Endodermal cell (in vitro differentiated cells): ENCODE measurements around the gene ARHGAP21. TPM values are rescaled to one million over a fixed set of nuclear protein-coding genes. Genes with fewer than 3 reads are reported as not detected.

ENCODE experiments used
- DNase-seq: peaks from one replicate; pipeline ENCODE4 v3.0.0-alpha.2; 2017
- H3K27ac ChIP-seq: 2 replicates; pipeline ENCODE4 v1.5.1; 2013; ENCODE audit warnings: mild to moderate bottlenecking, low read depth, low read length, moderate library complexity
- H3K27me3 ChIP-seq: 2 replicates; pipeline ENCODE4 v1.6.1; 2013; ENCODE audit warnings: mild to moderate bottlenecking, low read length, moderate library complexity; ENCODE audit not compliant: insufficient read depth, control insufficient read depth, poor library complexity, severe bottlenecking
- H3K36me3 ChIP-seq: 2 replicates; pipeline ENCODE4 v1.7.0; 2013; ENCODE audit warnings: mild to moderate bottlenecking, low read length, moderate library complexity; ENCODE audit not compliant: control insufficient read depth, insufficient read depth
- H3K4me1 ChIP-seq: one replicate; pipeline ENCODE4 v1.7.0; 2013; ENCODE audit warnings: low read length; ENCODE audit not compliant: control insufficient read depth, insufficient read depth
- H3K4me3 ChIP-seq: 2 replicates; pipeline ENCODE4 v1.5.1; 2013; ENCODE audit warnings: mild to moderate bottlenecking, low read length, moderate library complexity
- H3K9ac ChIP-seq: 2 replicates; pipeline ENCODE4 v1.6.1; 2013; ENCODE audit warnings: mild to moderate bottlenecking, low read length, moderate library complexity; ENCODE audit not compliant: poor library complexity, severe bottlenecking; ENCODE audit errors: extremely low read depth
- H3K9me3 ChIP-seq: 2 replicates; pipeline ENCODE4 v1.6.1; 2013; ENCODE audit warnings: mild to moderate bottlenecking, low read length, moderate library complexity; ENCODE audit not compliant: control insufficient read depth
- H3K27ac Mint-ChIP-seq: 2 replicates; pipeline ENCODE4 v1.8.0; 2020; ENCODE audit warnings: mixed read lengths
- H3K27me3 Mint-ChIP-seq: 2 replicates; pipeline ENCODE4 v1.8.0; 2021; ENCODE audit warnings: mild to moderate bottlenecking, mixed read lengths; ENCODE audit not compliant: insufficient read depth
- H3K36me3 Mint-ChIP-seq: 2 replicates; pipeline ENCODE4 v1.8.0; 2020; ENCODE audit warnings: low read depth, mixed read lengths
- H3K4me1 Mint-ChIP-seq: 2 replicates; pipeline ENCODE4 v1.8.0; 2020; ENCODE audit warnings: mixed read lengths
- H3K4me3 Mint-ChIP-seq: 2 replicates; pipeline ENCODE4 v1.8.0; 2020; ENCODE audit warnings: mild to moderate bottlenecking, moderate library complexity, mixed read lengths
- H3K9me3 Mint-ChIP-seq: 2 replicates; pipeline ENCODE4 v1.8.0; 2020; ENCODE audit warnings: mild to moderate bottlenecking, mixed read lengths
- WGBS, 2 experiments: methylation state at CpG; one replicate each; pipeline versions ENCODE4 v1.1.5 to v1.1.7; 2013; ENCODE audit warnings: missing lambda C conversion rate in 2 of 2, mixed read lengths in 1 of 2; ENCODE audit not compliant: insufficient coverage in 1 of 2, insufficient read length in 1 of 2; 5-methylcytosine and 5-hydroxymethylcytosine counted together
- total RNA-seq, 2 donors: library from RNA; stranded (reverse); fragmentation: NEBNext Ultra II Directional in 1 of 2; extraction: Animal tissue kit (Norgen Biotek cat#: 25700) in 1 of 2; gene quantifications; 2 replicates in 1 of 2; 3 replicates in 1 of 2; pipeline ENCODE4 v1.2.1, GENCODE V29; 2021
- TF ChIP-seq, protein P1 (sequence below): fragments of 200-600 bp; sonication (generic); conservative IDR thresholded peaks from 2 replicates; pipeline ENCODE4 v1.5.0; 2021; ENCODE audit warnings: antibody characterized with exemption, mild to moderate bottlenecking

The ARHGAP21 gene
- total RNA-seq, 2 donors from 2014 or later: 51.6 to 69.7 TPM

DNA sequence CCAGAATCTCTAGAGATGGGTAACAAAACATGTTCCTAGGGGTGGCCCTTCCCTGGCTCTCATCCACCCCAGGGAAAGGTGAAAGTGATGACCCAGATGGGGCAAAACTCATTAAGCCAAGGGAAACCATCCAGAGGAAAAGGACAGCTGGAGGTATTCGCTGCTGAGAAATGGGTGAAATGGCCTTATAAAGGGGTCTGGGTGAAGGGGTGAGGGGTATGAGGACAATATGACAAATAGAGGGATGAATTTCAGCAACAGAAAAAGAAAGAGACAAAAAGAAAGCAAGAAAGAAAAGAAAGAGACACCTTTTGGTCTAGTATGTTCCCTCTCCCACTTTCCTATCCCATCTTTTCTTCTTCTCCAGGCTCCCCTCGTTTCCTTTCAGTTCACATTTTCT lies 26.6 kb downstream of the ARHGAP21 start:
- no peak overlapping the region for H3K27ac ChIP-seq
- H3K27me3 ChIP-seq: no peaks in the 10 kb centered on the region
- Mint-ChIP-seq H3K9me3 (no peaks in the 10 kb centered on the region), H3K27ac (peak overlapping the region; percentile 48), H3K4me1 (peaks cover 10% of the 10 kb centered on the region), H3K4me3 (no peak overlapping the region), H3K36me3 (no peaks in the 10 kb centered on the region), H3K27me3 (no peaks in the 10 kb centered on the region)
- TF ChIP-seq, protein P1, sequence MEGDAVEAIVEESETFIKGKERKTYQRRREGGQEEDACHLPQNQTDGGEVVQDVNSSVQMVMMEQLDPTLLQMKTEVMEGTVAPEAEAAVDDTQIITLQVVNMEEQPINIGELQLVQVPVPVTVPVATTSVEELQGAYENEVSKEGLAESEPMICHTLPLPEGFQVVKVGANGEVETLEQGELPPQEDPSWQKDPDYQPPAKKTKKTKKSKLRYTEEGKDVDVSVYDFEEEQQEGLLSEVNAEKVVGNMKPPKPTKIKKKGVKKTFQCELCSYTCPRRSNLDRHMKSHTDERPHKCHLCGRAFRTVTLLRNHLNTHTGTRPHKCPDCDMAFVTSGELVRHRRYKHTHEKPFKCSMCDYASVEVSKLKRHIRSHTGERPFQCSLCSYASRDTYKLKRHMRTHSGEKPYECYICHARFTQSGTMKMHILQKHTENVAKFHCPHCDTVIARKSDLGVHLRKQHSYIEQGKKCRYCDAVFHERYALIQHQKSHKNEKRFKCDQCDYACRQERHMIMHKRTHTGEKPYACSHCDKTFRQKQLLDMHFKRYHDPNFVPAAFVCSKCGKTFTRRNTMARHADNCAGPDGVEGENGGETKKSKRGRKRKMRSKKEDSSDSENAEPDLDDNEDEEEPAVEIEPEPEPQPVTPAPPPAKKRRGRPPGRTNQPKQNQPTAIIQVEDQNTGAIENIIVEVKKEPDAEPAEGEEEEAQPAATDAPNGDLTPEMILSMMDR: no peak
- DNase-seq: no peak
- no peak overlapping the region for H3K4me3 ChIP-seq
- no peaks in the 10 kb centered on the region for H3K4me1 ChIP-seq
- H3K9ac ChIP-seq: no peak overlapping the region
- H3K9me3 ChIP-seq: no peaks in the 10 kb centered on the region
- peaks cover 5% of the 10 kb centered on the region for H3K36me3 ChIP-seq
- WGBS, 2 experiments: 95 to 100% methylated on average over 2 of the region's 2 CpGs

DNA sequence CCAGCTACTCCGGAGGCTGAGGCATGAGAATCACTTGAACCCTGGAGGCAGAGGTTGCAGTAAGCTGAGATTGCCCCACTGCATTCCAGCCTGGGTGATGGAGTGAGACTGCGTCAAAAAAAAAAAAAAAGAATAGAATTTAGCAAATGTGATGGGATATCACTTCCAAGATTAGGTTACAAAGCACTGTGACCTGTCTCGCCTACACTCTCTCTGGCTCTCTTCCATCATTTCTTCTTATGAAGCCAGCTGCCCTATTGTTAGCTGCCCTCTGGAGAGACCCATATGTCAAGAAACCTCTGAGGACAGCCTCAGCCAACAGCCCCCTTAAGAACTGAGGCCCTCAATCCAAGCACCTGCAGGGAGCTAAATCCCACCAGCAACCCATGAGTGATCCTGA lies 28.2 kb downstream of the ARHGAP21 start:
- no peaks in the 10 kb centered on the region for H3K9me3 Mint-ChIP-seq
- Histone ChIP-seq H3K9me3 (no peaks in the 10 kb centered on the region), H3K4me1 (no peaks in the 10 kb centered on the region), H3K9ac (no peak overlapping the region), H3K4me3 (no peak overlapping the region), H3K27ac (no peak overlapping the region), H3K36me3 (peaks cover 5% of the 10 kb centered on the region), H3K27me3 (no peaks in the 10 kb centered on the region)
- no peak overlapping the region for H3K27ac Mint-ChIP-seq
- no peaks in the 10 kb centered on the region for H3K36me3 Mint-ChIP-seq
- DNase-seq: no peak
- 93 to 100% methylated on average over 1 to 3 of the region's 3 CpGs for WGBS, 2 experiments
- H3K4me3 Mint-ChIP-seq: no peak overlapping the region
- H3K27me3 Mint-ChIP-seq: no peaks in the 10 kb centered on the region
- TF ChIP-seq, protein P1: no peak
- peaks cover 13% of the 10 kb centered on the region for H3K4me1 Mint-ChIP-seq

DNA sequence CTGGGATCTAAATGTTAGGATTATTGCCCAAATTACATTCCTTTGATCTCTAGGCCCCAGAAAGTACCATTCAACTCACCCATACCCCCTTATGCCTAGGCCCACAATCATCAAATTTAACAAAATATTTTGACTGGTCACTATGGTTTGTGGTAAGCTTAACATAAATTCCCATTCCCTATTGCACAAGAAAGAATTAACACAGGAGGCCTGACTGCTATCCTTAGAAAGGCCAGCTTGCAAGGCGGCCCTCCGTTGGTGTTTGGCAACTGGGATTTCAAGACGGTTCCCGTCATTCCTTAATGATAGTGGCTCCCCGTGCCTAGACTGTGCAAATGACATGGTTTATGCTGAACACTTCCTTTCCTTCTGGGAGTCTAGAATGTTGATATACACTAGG lies 29.6 kb downstream of the ARHGAP21 start:
- H3K27me3 ChIP-seq: no peaks in the 10 kb centered on the region
- TF ChIP-seq, protein P1: no peak

More for the DNA sequence above, 29.6 kb downstream of the ARHGAP21 start:
- H3K4me3 Mint-ChIP-seq: no peak overlapping the region
- no peaks in the 10 kb centered on the region for H3K36me3 Mint-ChIP-seq
- no peaks in the 10 kb centered on the region for H3K9me3 Mint-ChIP-seq
- 92 to 97% methylated on average over 5 of the region's 5 CpGs for WGBS, 2 experiments
- no peaks in the 10 kb centered on the region for H3K4me1 ChIP-seq
- H3K4me3 ChIP-seq: no peak overlapping the region
- H3K27me3 Mint-ChIP-seq: no peaks in the 10 kb centered on the region
- DNase-seq: no peak
- H3K27ac Mint-ChIP-seq: no peak overlapping the region
- H3K4me1 Mint-ChIP-seq: peaks cover 13% of the 10 kb centered on the region
- no peak overlapping the region for H3K9ac ChIP-seq
- H3K9me3 ChIP-seq: no peaks in the 10 kb centered on the region
- H3K27ac ChIP-seq: no peak overlapping the region
- H3K36me3 ChIP-seq: peaks cover 5% of the 10 kb centered on the region
